ENCODE data around the gene TNFRSF25.

DNA sequence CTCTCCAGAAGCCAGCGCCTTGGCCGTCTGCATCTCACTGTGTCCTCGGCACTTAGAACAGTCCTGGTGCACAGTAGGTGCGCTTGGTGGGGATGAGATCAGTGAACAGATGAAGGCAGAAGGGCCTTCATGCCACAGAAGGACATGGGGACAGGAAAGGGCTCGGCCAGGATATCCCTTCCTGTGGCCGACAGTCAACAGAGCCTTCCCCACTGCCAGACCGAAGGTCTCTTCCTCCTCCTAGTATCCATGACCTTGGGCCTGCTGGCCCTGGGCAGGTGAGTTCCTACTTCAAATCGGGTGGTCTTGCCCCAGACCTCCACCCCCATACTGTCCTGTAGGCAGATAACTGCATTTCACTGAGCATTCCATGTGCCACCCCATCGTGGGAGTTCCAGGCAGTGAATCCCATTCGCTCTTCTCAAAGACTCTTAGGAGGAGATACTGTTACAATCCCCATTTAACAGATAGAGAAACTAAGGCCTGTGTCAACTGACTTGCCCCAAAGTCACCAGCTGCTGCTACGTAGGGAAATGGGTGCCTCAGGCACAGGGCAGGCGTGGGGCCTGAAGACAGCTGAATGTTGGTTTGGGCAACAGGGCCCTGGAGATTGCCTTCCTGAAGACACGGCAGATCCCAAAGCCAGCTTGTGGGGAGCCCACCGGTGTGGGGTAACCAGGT is 22.0 kb upstream of the TNFRSF25 start:
- no peak for TF ChIP-seq POLR2A (IDR thresholded peaks at IDR 0.05)
- no peak for TF ChIP-seq CTCF (IDR thresholded peaks at IDR 0.05)
- TF ChIP-seq EP300 (IDR thresholded peaks at IDR 0.05), result no peak
